ENCODE data around the gene FARP1. TPM values are rescaled to one million over a fixed set of nuclear protein-coding genes. Genes with fewer than 3 reads are reported as not detected.
A peak's percentile ranks its signal among the peaks of the same experiment; 100 is the strongest.

Gene FARP1
- total RNA-seq, 1 donor: 125 TPM

GRCh38 chr13:98439126-98439828 lies 296.4 kb downstream of the FARP1 start:
- DNase-seq (ENCODE audit: low read depth): no peak
- no peak overlapping the region for H3K4me3 ChIP-seq (ENCODE audit: low read depth, low read length)
- TF ChIP-seq, protein P1, sequence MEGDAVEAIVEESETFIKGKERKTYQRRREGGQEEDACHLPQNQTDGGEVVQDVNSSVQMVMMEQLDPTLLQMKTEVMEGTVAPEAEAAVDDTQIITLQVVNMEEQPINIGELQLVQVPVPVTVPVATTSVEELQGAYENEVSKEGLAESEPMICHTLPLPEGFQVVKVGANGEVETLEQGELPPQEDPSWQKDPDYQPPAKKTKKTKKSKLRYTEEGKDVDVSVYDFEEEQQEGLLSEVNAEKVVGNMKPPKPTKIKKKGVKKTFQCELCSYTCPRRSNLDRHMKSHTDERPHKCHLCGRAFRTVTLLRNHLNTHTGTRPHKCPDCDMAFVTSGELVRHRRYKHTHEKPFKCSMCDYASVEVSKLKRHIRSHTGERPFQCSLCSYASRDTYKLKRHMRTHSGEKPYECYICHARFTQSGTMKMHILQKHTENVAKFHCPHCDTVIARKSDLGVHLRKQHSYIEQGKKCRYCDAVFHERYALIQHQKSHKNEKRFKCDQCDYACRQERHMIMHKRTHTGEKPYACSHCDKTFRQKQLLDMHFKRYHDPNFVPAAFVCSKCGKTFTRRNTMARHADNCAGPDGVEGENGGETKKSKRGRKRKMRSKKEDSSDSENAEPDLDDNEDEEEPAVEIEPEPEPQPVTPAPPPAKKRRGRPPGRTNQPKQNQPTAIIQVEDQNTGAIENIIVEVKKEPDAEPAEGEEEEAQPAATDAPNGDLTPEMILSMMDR (IDR thresholded peaks at IDR 0.05; ENCODE audit: insufficient read depth, low read depth, low read length): no peak

DNA sequence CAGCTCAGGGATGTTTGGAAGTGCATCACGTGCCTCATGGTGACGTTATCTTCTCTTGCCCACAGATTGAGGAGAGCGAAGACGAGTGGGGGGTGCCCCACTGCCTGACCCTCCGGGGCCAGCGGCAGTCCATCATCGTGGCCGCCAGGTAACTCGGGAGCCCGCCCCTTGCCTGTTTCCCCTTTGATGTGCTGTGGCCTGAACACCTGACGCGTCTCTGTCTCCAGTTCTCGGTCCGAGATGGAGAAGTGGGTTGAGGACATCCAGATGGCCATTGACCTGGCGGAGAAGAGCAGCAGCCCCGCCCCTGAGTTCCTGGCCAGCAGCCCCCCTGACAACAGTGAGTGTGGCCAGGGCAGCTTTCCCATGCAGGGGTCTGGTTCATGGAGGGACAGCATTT lies 297.0 kb downstream of the FARP1 start:
- TF ChIP-seq, protein P1 (IDR thresholded peaks at IDR 0.05; ENCODE audit: insufficient read depth, low read depth, low read length): no peak
- no peak for DNase-seq (ENCODE audit: low read depth)
- no peak overlapping the region for H3K4me3 ChIP-seq (ENCODE audit: low read depth, low read length)

GRCh38 chr13:98440390-98441055 lies 297.6 kb downstream of the FARP1 start:
- DNase-seq (ENCODE audit: low read depth): no peak
- H3K4me3 ChIP-seq (ENCODE audit: low read depth, low read length): no peak overlapping the region
- TF ChIP-seq, protein P1 (IDR thresholded peaks at IDR 0.05; ENCODE audit: insufficient read depth, low read depth, low read length): no peak

DNA sequence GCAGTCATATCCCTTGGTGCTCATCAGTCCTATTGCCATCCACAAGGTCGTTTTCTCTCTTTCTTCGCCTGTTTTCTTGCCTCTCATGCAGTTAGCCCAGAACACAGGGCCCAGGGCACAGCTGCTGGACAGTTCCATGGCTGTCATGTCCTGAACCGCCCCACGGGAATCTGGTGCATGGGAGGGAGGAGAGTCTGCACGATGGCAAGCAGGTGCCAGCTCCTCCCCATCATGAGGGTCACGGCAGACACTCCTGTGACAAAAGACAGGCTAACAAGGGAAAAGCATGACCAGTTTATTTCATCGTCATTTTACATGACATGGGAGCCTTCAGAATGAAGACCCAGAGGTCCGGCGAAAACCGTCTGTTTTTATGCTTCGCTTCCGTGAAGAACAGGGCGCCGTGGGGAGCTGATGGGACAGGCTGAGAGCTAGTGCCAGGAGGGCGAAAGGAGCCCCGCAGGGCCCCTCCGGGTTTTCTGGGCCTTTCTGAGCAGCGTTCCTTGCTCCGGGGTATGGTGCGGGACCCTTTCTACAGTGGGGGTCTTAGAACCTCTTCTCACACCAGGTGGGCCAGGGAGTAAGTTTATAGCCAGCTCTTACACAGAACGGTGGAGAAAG lies 298.3 kb downstream of the FARP1 start:
- no peak for DNase-seq (ENCODE audit: low read depth)
- TF ChIP-seq, protein P1 (IDR thresholded peaks at IDR 0.05; ENCODE audit: insufficient read depth, low read depth, low read length): no peak
- no peak overlapping the region for H3K4me3 ChIP-seq (ENCODE audit: low read depth, low read length)

DNA sequence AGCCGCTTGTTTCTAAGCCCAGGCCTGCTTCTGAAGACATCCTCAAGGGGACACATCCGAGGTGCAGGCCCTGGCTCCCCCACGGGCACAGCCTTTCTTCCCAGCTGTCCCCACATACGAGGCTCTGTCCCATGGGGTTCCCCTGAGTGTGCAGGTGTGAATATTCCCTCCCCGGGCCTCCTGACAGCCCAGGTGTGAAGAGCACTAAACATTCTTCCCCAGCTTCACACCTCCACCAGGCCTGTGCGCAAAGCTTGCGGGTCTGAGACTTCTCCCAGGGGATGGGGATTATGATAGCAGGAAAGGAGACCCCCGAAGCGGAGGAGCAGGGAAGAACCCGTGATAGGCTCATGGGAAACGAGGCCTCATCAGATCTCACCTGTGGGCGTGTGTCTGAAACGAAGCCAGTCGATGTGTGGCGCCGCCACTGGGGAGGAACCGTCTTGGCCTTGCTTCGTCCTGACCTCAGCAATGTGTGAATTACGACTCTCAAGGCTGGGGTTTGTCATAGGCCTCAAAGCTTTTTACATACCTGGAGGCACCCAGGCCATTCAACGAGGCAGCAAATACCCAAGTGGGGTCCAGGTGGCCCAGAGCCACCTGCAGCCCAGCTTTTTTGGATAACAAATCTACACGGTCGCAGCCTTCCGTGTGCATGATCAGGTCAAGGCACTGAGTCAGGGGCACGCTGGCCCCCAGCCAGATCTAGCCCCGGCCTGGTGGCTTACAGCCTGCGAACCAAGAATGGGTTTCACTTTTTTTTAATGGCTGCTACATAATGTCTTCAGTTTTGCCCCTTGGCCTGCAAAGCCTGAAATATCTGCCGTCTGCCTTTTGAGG lies 299.7 kb downstream of the FARP1 start:
- H3K4me3 ChIP-seq (ENCODE audit: low read depth, low read length): no peak overlapping the region
- TF ChIP-seq, protein P1 (IDR thresholded peaks at IDR 0.05; ENCODE audit: insufficient read depth, low read depth, low read length): no peak
- DNase-seq (ENCODE audit: low read depth): no peak

- TF ChIP-seq, protein P1 (IDR thresholded peaks at IDR 0.05; ENCODE audit: insufficient read depth, low read depth, low read length): no peak
- H3K4me3 ChIP-seq (ENCODE audit: low read depth, low read length): no peak overlapping the region
- DNase-seq (ENCODE audit: low read depth): peak; percentile 68
These were observed 300.4 kb downstream of the FARP1 start for GRCh38 chr13:98443329-98443728.
